ENCODE measurements around the gene CPSF4L.

The CPSF4L gene

GRCh38 chr17:73232587-73233373, 28.9 kb downstream of the CPSF4L start:
- peak in 1 of 2 donors; percentile 8 for DNase-seq (ENCODE audit: low read depth in 2 of 2)

- peak; percentile 96 to 97 for DNase-seq (ENCODE audit: low read depth in 2 of 2)
Observed at GRCh38 chr17:73231841-73232586, 29.7 kb downstream of the CPSF4L start.

- DNase-seq (ENCODE audit: low read depth in 2 of 2) = no peak
Observed at GRCh38 chr17:73231395-73231794, 30.3 kb downstream of the CPSF4L start.

- no peak for DNase-seq (ENCODE audit: low read depth in 2 of 2)
Observed at GRCh38 chr17:73230088-73230487, 31.6 kb downstream of the CPSF4L start.

GRCh38 chr17:73228748-73229236, 32.9 kb downstream of the CPSF4L start:
- DNase-seq (ENCODE audit: low read depth in 2 of 2) = no peak

GRCh38 chr17:73227944-73228343, 33.7 kb downstream of the CPSF4L start:
- no peak for DNase-seq (ENCODE audit: low read depth in 2 of 2)

GRCh38 chr17:73227379-73227778, 34.3 kb downstream of the CPSF4L start:
- DNase-seq (ENCODE audit: low read depth in 2 of 2) = no peak

GRCh38 chr17:73226556-73227172, 35.0 kb downstream of the CPSF4L start:
- DNase-seq (ENCODE audit: low read depth in 2 of 2) = no peak

GRCh38 chr17:73224663-73225305, 36.9 kb downstream of the CPSF4L start:
- no peak for DNase-seq (ENCODE audit: low read depth in 2 of 2)

GRCh38 chr17:73224237-73224636, 37.4 kb downstream of the CPSF4L start:
- no peak for DNase-seq (ENCODE audit: low read depth in 2 of 2)

- DNase-seq (ENCODE audit: low read depth in 2 of 2) = no peak
Observed at GRCh38 chr17:73223626-73224230, 38.0 kb downstream of the CPSF4L start.

- DNase-seq (ENCODE audit: low read depth in 2 of 2) = no peak
Observed at GRCh38 chr17:73215447-73215846, 46.2 kb downstream of the CPSF4L start.

- no peak for DNase-seq (ENCODE audit: low read depth in 2 of 2)
Observed at GRCh38 chr17:73214851-73215250, 46.8 kb downstream of the CPSF4L start.

- DNase-seq (ENCODE audit: low read depth in 2 of 2) = no peak
Observed at GRCh38 chr17:73214008-73214407, 47.7 kb downstream of the CPSF4L start.

- peak; percentile 16 to 55 for DNase-seq (ENCODE audit: low read depth in 2 of 2)
Observed at GRCh38 chr17:73211745-73212144, 49.9 kb downstream of the CPSF4L start.

GRCh38 chr17:73210002-73210678, 51.5 kb downstream of the CPSF4L start:
- no peak for DNase-seq (ENCODE audit: low read depth in 2 of 2)

GRCh38 chr17:73209436-73209835, 52.2 kb downstream of the CPSF4L start:
- DNase-seq (ENCODE audit: low read depth in 2 of 2) = no peak

- DNase-seq (ENCODE audit: low read depth in 2 of 2) = no peak
Observed at GRCh38 chr17:73208139-73208827, 53.4 kb downstream of the CPSF4L start.

GRCh38 chr17:73205459-73205961, 56.2 kb downstream of the CPSF4L start:
- no peak for DNase-seq (ENCODE audit: low read depth in 2 of 2)
